ENCODE results near the gene ARHGEF2.

Gene ARHGEF2

GRCh38 chr1:155970531-155971167 is 7.7 kb downstream of the ARHGEF2 start:
- peak overlapping the region; percentile 72 to 100 (median 87) for H3K27ac ChIP-seq
- no peaks in the 10 kb centered on the region for H3K27me3 ChIP-seq
- peak overlapping the region; percentile 71 to 99 (median 76) for H3K9ac ChIP-seq
- H4K20me1 ChIP-seq = peaks cover 81 to 100% (median 95%) of the 10 kb centered on the region in 11 experiments
- TF ChIP-seq Cebpa-rat (IDR thresholded peaks at IDR 0.05) = no peak
- H3K9me3 ChIP-seq (replicated peaks in 1 of 11) = no peaks in the 10 kb centered on the region
- peaks cover 60 to 85% (median 74%) of the 10 kb centered on the region in 11 experiments for H3K36me3 ChIP-seq
- peak overlapping the region in 9 of 10 experiments; percentile 18 to 64 (median 43); a peak in 17 of 20 replicates for H3K4me3 ChIP-seq
- H3K4me2 ChIP-seq = peak overlapping the region; percentile 92 to 100 (median 100)
- H3K4me1 ChIP-seq = peaks cover 96 to 100% (median 100%) of the 10 kb centered on the region in 10 experiments

- H3K9ac ChIP-seq = peak overlapping the region; percentile 71 to 99 (median 76)
- peaks cover 98 to 100% (median 100%) of the 10 kb centered on the region in 10 experiments for H3K4me1 ChIP-seq
- peaks cover 81 to 100% (median 95%) of the 10 kb centered on the region in 11 experiments for H4K20me1 ChIP-seq
- H3K27ac ChIP-seq = peak overlapping the region; percentile 72 to 100 (median 87)
- TF ChIP-seq Cebpa-rat (IDR thresholded peaks at IDR 0.05) = no peak
- peak overlapping the region; percentile 92 to 100 (median 100) for H3K4me2 ChIP-seq
- no peaks in the 10 kb centered on the region for H3K27me3 ChIP-seq
- no peaks in the 10 kb centered on the region for H3K9me3 ChIP-seq (replicated peaks in 1 of 11)
- peaks cover 73 to 88% (median 83%) of the 10 kb centered on the region in 11 experiments for H3K36me3 ChIP-seq
- peak overlapping the region in 9 of 10 experiments; percentile 13 to 64 (median 50); a peak in 11 of 20 replicates for H3K4me3 ChIP-seq
These were observed 9.0 kb downstream of the ARHGEF2 start for GRCh38 chr1:155969377-155969791.

GRCh38 chr1:155968670-155969069 is 9.7 kb downstream of the ARHGEF2 start:
- peak overlapping the region; percentile 72 to 100 (median 87); a peak in 21 of 22 replicates for H3K27ac ChIP-seq
- H3K9ac ChIP-seq = peak overlapping the region; percentile 71 to 99 (median 76); a peak in 21 of 22 replicates
- peak overlapping the region; percentile 31 to 64 (median 50); a peak in 16 of 20 replicates for H3K4me3 ChIP-seq
- H3K36me3 ChIP-seq = peaks cover 74 to 88% (median 82%) of the 10 kb centered on the region in 11 experiments
- no peak for TF ChIP-seq Cebpa-rat (IDR thresholded peaks at IDR 0.05)
- no peaks in the 10 kb centered on the region for H3K27me3 ChIP-seq
- peaks cover 79 to 97% (median 93%) of the 10 kb centered on the region in 11 experiments for H4K20me1 ChIP-seq
- H3K4me1 ChIP-seq = peaks cover 94 to 99% (median 97%) of the 10 kb centered on the region in 10 experiments
- H3K4me2 ChIP-seq = peak overlapping the region; percentile 92 to 100 (median 100)
- no peaks in the 10 kb centered on the region for H3K9me3 ChIP-seq (replicated peaks in 1 of 11)

DNA sequence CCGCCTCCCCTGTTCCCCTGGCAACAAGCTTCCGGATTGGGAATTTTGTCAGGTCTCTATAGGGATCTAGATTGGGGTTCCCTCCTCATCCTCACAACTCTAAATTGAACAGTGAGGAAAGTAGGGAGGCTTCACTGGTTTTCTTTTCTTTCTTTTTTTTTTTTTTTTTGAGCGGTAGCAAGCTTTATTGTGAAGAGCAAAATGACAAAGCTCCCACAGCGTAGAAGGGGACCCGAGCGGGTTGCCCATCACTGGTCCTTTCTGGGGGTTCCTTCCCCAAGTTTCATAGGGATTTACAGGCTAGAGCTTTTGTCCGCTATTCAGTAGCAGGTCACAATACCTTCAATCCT is 10.3 kb downstream of the ARHGEF2 start:
- Histone ChIP-seq H4K20me1 (peaks cover 76 to 97% (median 93%) of the 10 kb centered on the region in 11 experiments), H3K9ac (peak overlapping the region; percentile 71 to 99 (median 76)), H3K36me3 (peaks cover 79 to 88% (median 84%) of the 10 kb centered on the region in 11 experiments), H3K27ac (peak overlapping the region; percentile 72 to 100 (median 87); a peak in 21 of 22 replicates), H3K27me3 (no peaks in the 10 kb centered on the region), H3K4me3 (peak overlapping the region; percentile 31 to 64 (median 50)), H3K4me1 (peaks cover 94 to 99% (median 97%) of the 10 kb centered on the region in 10 experiments), H3K9me3 (replicated peaks in 1 of 11) (no peaks in the 10 kb centered on the region), H3K4me2 (peak overlapping the region; percentile 92 to 100 (median 100))
- no peak for TF ChIP-seq Cebpa-rat (IDR thresholded peaks at IDR 0.05)

- H3K9ac ChIP-seq = peak overlapping the region; percentile 71 to 99 (median 76)
- no peak for TF ChIP-seq Cebpa-rat (IDR thresholded peaks at IDR 0.05)
- no peaks in the 10 kb centered on the region for H3K27me3 ChIP-seq
- peaks cover 94 to 99% (median 97%) of the 10 kb centered on the region in 10 experiments for H3K4me1 ChIP-seq
- peak overlapping the region; percentile 31 to 64 (median 50) for H3K4me3 ChIP-seq
- peak overlapping the region; percentile 72 to 100 (median 87) for H3K27ac ChIP-seq
- H4K20me1 ChIP-seq = peaks cover 76 to 97% (median 93%) of the 10 kb centered on the region in 11 experiments
- H3K4me2 ChIP-seq = peak overlapping the region; percentile 92 to 100 (median 100)
- peaks cover 80 to 88% (median 84%) of the 10 kb centered on the region in 11 experiments for H3K36me3 ChIP-seq
- no peaks in the 10 kb centered on the region for H3K9me3 ChIP-seq (replicated peaks in 1 of 11)
These were observed 10.9 kb downstream of the ARHGEF2 start for GRCh38 chr1:155967341-155968050.

- Histone ChIP-seq H3K4me1 (peaks cover 94 to 99% (median 97%) of the 10 kb centered on the region in 10 experiments), H3K27ac (peak overlapping the region; percentile 72 to 100 (median 87); a peak in 21 of 22 replicates), H3K36me3 (peaks cover 81 to 88% (median 84%) of the 10 kb centered on the region in 11 experiments), H3K9ac (peak overlapping the region; percentile 71 to 99 (median 76)), H4K20me1 (peaks cover 76 to 97% (median 93%) of the 10 kb centered on the region in 11 experiments), H3K27me3 (no peaks in the 10 kb centered on the region), H3K4me2 (peak overlapping the region; percentile 92 to 100 (median 100)), H3K4me3 (peak overlapping the region in 8 of 10 experiments; percentile 37 to 64 (median 50); a peak in 13 of 20 replicates), H3K9me3 (replicated peaks in 1 of 11) (no peaks in the 10 kb centered on the region)
- no peak for TF ChIP-seq Cebpa-rat (IDR thresholded peaks at IDR 0.05)
These were observed 11.6 kb downstream of the ARHGEF2 start for GRCh38 chr1:155966750-155967149.

DNA sequence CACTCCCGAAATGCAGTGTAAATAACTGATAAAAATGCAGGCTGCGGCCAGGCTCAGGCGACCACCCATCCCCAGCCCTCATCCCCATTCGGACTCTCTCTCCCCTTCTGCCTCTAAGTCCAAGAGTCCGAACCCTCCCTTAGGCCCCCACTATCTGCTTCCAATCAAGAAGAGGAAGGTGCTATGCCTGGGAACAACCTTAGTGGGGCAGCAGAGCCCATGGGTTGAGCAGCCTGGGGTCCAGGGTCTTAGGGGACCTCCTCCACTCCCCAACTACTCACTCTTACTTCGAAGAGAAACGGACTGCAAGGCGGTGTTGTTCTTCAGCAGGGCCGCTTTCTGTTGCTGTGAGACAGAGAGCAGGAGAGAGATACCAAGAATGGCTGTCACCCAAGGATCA is 12.2 kb downstream of the ARHGEF2 start:
- Histone ChIP-seq H3K4me1 (peaks cover 94 to 99% (median 97%) of the 10 kb centered on the region in 10 experiments), H3K27ac (peak overlapping the region; percentile 72 to 100 (median 87); a peak in 20 of 22 replicates), H3K27me3 (no peaks in the 10 kb centered on the region), H3K4me3 (peak overlapping the region in 3 of 10 experiments; percentile 50 to 64 (median 56); a peak in 4 of 20 replicates), H3K4me2 (peak overlapping the region; percentile 92 to 100 (median 100)), H3K9me3 (replicated peaks in 1 of 11) (no peaks in the 10 kb centered on the region), H3K9ac (peak overlapping the region; percentile 71 to 99 (median 76); a peak in 20 of 22 replicates), H3K36me3 (peaks cover 87 to 92% (median 90%) of the 10 kb centered on the region in 11 experiments), H4K20me1 (peaks cover 75 to 97% (median 93%) of the 10 kb centered on the region in 11 experiments)
- no peak for TF ChIP-seq Cebpa-rat (IDR thresholded peaks at IDR 0.05)

GRCh38 chr1:155964193-155964592 is 14.2 kb downstream of the ARHGEF2 start:
- peaks cover 96 to 100% (median 98%) of the 10 kb centered on the region in 11 experiments for H3K36me3 ChIP-seq

More at GRCh38 chr1:155964193-155964592, 14.2 kb downstream of the ARHGEF2 start:
- Histone ChIP-seq H3K27me3 (no peaks in the 10 kb centered on the region), H4K20me1 (peaks cover 78 to 97% (median 96%) of the 10 kb centered on the region in 11 experiments), H3K27ac (peak overlapping the region in 4 of 11 experiments; percentile 11 to 98 (median 22); a peak in 4 of 22 replicates), H3K4me3 (no peak overlapping the region), H3K9me3 (replicated peaks in 1 of 11) (no peaks in the 10 kb centered on the region), H3K4me1 (peaks cover 93 to 98% (median 98%) of the 10 kb centered on the region in 10 experiments), H3K9ac (peak overlapping the region in 3 of 11 experiments; percentile 32 to 99 (median 55); a peak in 4 of 22 replicates), H3K4me2 (peak overlapping the region in 9 of 11 experiments; percentile 10 to 100 (median 99); a peak in 10 of 22 replicates)
- TF ChIP-seq Cebpa-rat (IDR thresholded peaks at IDR 0.05) = no peak
